GM18519 (cell line): ENCODE measurements around the gene ABHD10.

Experiments used
- ATAC-seq: cut with Tn5 transposase; IDR thresholded peaks from one replicate; pipeline ENCODE4 v1.9.1; 2021; ENCODE audit warnings: mild to moderate bottlenecking, moderate library complexity; ENCODE audit not compliant: unreplicated experiment, low FRiP score

ABHD10 gene

GRCh38 chr3:111999484-112000324, 20.9 kb downstream of the ABHD10 start:
- no peak for ATAC-seq

- no peak for ATAC-seq
Observed at GRCh38 chr3:112000367-112000771, 21.5 kb downstream of the ABHD10 start.

- no peak for ATAC-seq
Observed at GRCh38 chr3:112000966-112001365, 22.1 kb downstream of the ABHD10 start.

- no peak for ATAC-seq
Observed at GRCh38 chr3:112001526-112001925, 22.7 kb downstream of the ABHD10 start.

GRCh38 chr3:112002096-112002971, 23.5 kb downstream of the ABHD10 start:
- no peak for ATAC-seq

GRCh38 chr3:112003321-112004080, 24.7 kb downstream of the ABHD10 start:
- no peak for ATAC-seq

- ATAC-seq = no peak
Observed at GRCh38 chr3:112004187-112004586, 25.4 kb downstream of the ABHD10 start.

- ATAC-seq = no peak
Observed at GRCh38 chr3:112004669-112005068, 25.8 kb downstream of the ABHD10 start.

- ATAC-seq = no peak
Observed at GRCh38 chr3:112005091-112005672, 26.4 kb downstream of the ABHD10 start.

- no peak for ATAC-seq
Observed at GRCh38 chr3:112007633-112008032, 28.8 kb downstream of the ABHD10 start.

GRCh38 chr3:112009670-112010069, 30.8 kb downstream of the ABHD10 start:
- no peak for ATAC-seq

GRCh38 chr3:112010636-112011035, 31.8 kb downstream of the ABHD10 start:
- ATAC-seq = no peak

GRCh38 chr3:112011376-112011940, 32.6 kb downstream of the ABHD10 start:
- no peak for ATAC-seq

- ATAC-seq = no peak
Observed at GRCh38 chr3:112012205-112012992, 33.6 kb downstream of the ABHD10 start.

GRCh38 chr3:112013058-112013783, 34.4 kb downstream of the ABHD10 start:
- peak; percentile 84 for ATAC-seq

GRCh38 chr3:112013784-112014143, 34.9 kb downstream of the ABHD10 start:
- ATAC-seq = peak; percentile 20

GRCh38 chr3:112017091-112017490, 38.3 kb downstream of the ABHD10 start:
- no peak for ATAC-seq

GRCh38 chr3:112018712-112019111, 39.9 kb downstream of the ABHD10 start:
- ATAC-seq = no peak

GRCh38 chr3:112019716-112020115, 40.9 kb downstream of the ABHD10 start:
- ATAC-seq = no peak
